ENCODE results near the gene NINL. TPM values are rescaled to one million over a fixed set of nuclear protein-coding genes. Genes with fewer than 3 reads are reported as not detected.
"Not testable (repeated sequence)": the region's sequence is repeated elsewhere in the genome, so short reads cannot be mapped to it uniquely, and the experiment has no call there.

NINL gene
- total RNA-seq, 4 donors from 2014 or later = 3.0 to 5.8 (median 3.7) TPM

DNA sequence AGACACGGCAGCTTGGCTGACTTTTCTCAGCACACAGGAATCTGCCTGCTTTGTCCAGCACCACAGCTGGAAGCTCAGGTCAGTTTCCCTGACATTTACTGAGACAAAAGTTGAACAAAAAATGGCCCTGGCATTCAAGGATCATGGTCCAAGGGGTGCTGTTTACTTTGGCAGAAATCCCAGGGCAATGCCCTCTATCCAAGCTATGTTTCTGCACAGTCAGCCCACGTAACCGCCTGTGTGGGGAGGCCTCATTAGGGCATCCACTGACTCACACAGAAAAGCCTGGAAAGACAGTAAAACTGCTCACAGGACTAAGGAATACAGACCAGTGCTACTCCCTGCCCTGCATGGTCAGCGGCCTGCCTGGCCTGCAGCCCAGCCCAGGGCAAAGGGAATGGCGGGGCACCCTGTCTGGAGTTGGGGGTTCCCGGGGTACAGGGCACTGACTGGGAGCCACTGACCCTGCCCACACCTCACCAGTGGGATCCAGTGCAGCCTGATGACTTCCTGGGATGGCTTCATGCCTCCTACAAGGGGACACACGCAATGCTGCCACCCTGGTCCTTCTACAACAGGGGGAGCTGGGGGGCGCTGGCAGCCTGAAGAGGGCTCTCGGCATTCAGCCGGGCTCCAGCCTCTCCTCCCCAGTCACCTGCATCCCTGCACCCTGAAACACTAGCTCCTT lies 77.1 kb downstream of the NINL start:
- TF ChIP-seq CTCF (IDR thresholded peaks at IDR 0.05) (no peak), POLR2A (IDR thresholded peaks at IDR 0.05; ENCODE audit: low read depth) (no peak), POLR2AphosphoS5 (IDR thresholded peaks at IDR 0.05) (no peak), EP300 (IDR thresholded peaks at IDR 0.05) (no peak)
- H3K9me3 ChIP-seq = no peaks in the 10 kb centered on the region

GRCh38 chr20:25507385-25508082 lies 77.8 kb downstream of the NINL start:
- WGBS = 86% methylated on average over 8 of the region's 8 CpGs
- Histone ChIP-seq H3K36me3 (peaks cover 7 to 80% (median 42%) of the 10 kb centered on the region in 4 donors), H3K9me3 (no peaks in the 10 kb centered on the region), H3K4me1 (peaks cover 0 to 14% (median 9%) of the 10 kb centered on the region in 4 donors), H3K27ac (replicated peaks in 1 of 4) (no peak overlapping the region), H3K27me3 (no peaks in the 10 kb centered on the region), H3K4me3 (no peak overlapping the region)
- TF ChIP-seq POLR2A (IDR thresholded peaks at IDR 0.05; ENCODE audit: low read depth) = no peak
- TF ChIP-seq CTCF (IDR thresholded peaks at IDR 0.05) = no peak
- TF ChIP-seq EP300 (IDR thresholded peaks at IDR 0.05) = no peak
- no peak for TF ChIP-seq POLR2AphosphoS5 (IDR thresholded peaks at IDR 0.05)
- DNase-seq (ENCODE audit: extremely low spot score) = no peak
- intact Hi-C loops (cut with DNase I) = no loop called here

More for the DNA sequence above, 77.1 kb downstream of the NINL start:
- 82% methylated on average over 10 of the region's 10 CpGs for WGBS
- intact Hi-C loops (cut with DNase I) = no loop called here
- peaks cover 7 to 80% (median 41%) of the 10 kb centered on the region in 4 donors for H3K36me3 ChIP-seq
- no peaks in the 10 kb centered on the region for H3K27me3 ChIP-seq
- peak overlapping the region in 1 of 4 donors; percentile 19 for H3K27ac ChIP-seq (replicated peaks in 1 of 4)
- no peak overlapping the region for H3K4me3 ChIP-seq
- no peak for DNase-seq (ENCODE audit: extremely low spot score)
- H3K4me1 ChIP-seq = peaks cover 0 to 14% (median 9%) of the 10 kb centered on the region in 4 donors

GRCh38 chr20:25504366-25505135 lies 80.8 kb downstream of the NINL start:
- DNase-seq (ENCODE audit: extremely low spot score) = no peak
- H3K27ac ChIP-seq (replicated peaks in 1 of 4) = no peak overlapping the region
- no peak for TF ChIP-seq POLR2A (IDR thresholded peaks at IDR 0.05; ENCODE audit: low read depth)
- no peak for TF ChIP-seq CTCF (IDR thresholded peaks at IDR 0.05)
- TF ChIP-seq EP300 (IDR thresholded peaks at IDR 0.05) = no peak
- no peak for TF ChIP-seq POLR2AphosphoS5 (IDR thresholded peaks at IDR 0.05)
- H3K4me3 ChIP-seq = no peak overlapping the region
- peaks cover 0 to 14% (median 9%) of the 10 kb centered on the region in 4 donors for H3K4me1 ChIP-seq
- peaks cover 5 to 58% (median 25%) of the 10 kb centered on the region in 4 donors for H3K36me3 ChIP-seq
- intact Hi-C loops (cut with DNase I) = no loop called here
- no peaks in the 10 kb centered on the region for H3K9me3 ChIP-seq
- no peaks in the 10 kb centered on the region for H3K27me3 ChIP-seq
- 95% methylated on average over 14 of the region's 15 CpGs for WGBS

- H3K27ac ChIP-seq (replicated peaks in 1 of 4) = no peak overlapping the region
- TF ChIP-seq CTCF (IDR thresholded peaks at IDR 0.05) (no peak), POLR2A (IDR thresholded peaks at IDR 0.05; ENCODE audit: low read depth) (no peak), EP300 (IDR thresholded peaks at IDR 0.05) (no peak), POLR2AphosphoS5 (IDR thresholded peaks at IDR 0.05) (no peak)
- intact Hi-C loops (cut with DNase I) = no loop called here
- peaks cover 0 to 51% (median 23%) of the 10 kb centered on the region in 4 donors for H3K36me3 ChIP-seq
- H3K9me3 ChIP-seq = no peaks in the 10 kb centered on the region
- H3K4me1 ChIP-seq = peaks cover 0 to 14% (median 9%) of the 10 kb centered on the region in 4 donors
- no peak overlapping the region for H3K4me3 ChIP-seq
- no peak for DNase-seq (ENCODE audit: extremely low spot score)
- H3K27me3 ChIP-seq = no peaks in the 10 kb centered on the region
- WGBS = 87% methylated on average over 12 of the region's 12 CpGs
These were observed 81.4 kb downstream of the NINL start for GRCh38 chr20:25503936-25504335.

DNA sequence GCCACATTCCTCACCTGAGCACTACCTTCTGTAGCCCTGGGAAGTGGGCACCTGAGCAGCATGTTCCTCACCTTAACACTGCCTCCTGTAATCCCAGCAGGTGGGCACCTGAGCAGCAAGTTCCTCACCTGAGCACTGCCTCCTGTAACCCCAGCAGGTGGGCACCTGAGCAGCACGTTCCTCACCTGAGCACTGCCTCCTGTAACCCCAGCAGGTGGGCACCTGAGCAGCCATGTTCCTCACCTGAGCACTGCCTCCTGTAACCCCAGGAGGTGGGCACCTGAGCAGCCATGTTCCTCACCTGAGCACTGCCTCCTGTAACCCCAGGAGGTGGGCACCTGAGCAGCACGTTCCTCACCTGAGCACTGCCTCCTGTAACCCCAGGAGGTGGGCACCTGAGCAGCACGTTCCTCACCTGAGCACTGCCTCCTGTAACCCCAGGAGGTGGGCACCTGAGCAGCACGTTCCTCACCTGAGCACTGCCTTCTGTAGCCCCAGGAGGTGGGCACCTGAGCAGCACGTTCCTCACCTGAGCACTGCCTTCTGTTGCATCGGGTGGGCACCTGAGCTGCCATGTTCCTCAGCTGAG lies 82.2 kb downstream of the NINL start:
- WGBS = 100% methylated on average over 4 of the region's 6 CpGs
- H3K36me3 ChIP-seq = peaks cover 0 to 48% (median 21%) of the 10 kb centered on the region in 4 donors
- intact Hi-C loops (cut with DNase I) = not testable (repeated sequence)

More for the DNA sequence above, 82.2 kb downstream of the NINL start:
- H3K4me1 ChIP-seq; DNase-seq (ENCODE audit: extremely low spot score); H3K27ac ChIP-seq (replicated peaks in 1 of 4); H3K9me3 ChIP-seq; H3K4me3 ChIP-seq; H3K27me3 ChIP-seq: not testable (repeated sequence)

Data from esophagus muscularis mucosa (tissue), 4 donors.